ENCODE measurements around the gene ICA1.
A peak's percentile ranks its signal among the peaks of the same experiment; 100 is the strongest.

Gene ICA1

GRCh38 chr7:8160779-8161345, 101.1 kb downstream of the ICA1 start:
- DNase-seq (ENCODE audit: low read depth, low spot score) = no peak

- DNase-seq (ENCODE audit: low read depth, low spot score) = no peak
Measured at GRCh38 chr7:8160250-8160649, 101.7 kb downstream of the ICA1 start.

GRCh38 chr7:8159595-8159994, 102.4 kb downstream of the ICA1 start:
- no peak for DNase-seq (ENCODE audit: low read depth, low spot score)

GRCh38 chr7:8157296-8157695, 104.7 kb downstream of the ICA1 start:
- no peak for DNase-seq (ENCODE audit: low read depth, low spot score)

- no peak for DNase-seq (ENCODE audit: low read depth, low spot score)
Measured at GRCh38 chr7:8155836-8156235, 106.1 kb downstream of the ICA1 start.

- DNase-seq (ENCODE audit: low read depth, low spot score) = no peak
Measured at GRCh38 chr7:8154272-8154671, 107.7 kb downstream of the ICA1 start.

GRCh38 chr7:8152489-8153192, 109.3 kb downstream of the ICA1 start:
- DNase-seq (ENCODE audit: low read depth, low spot score) = no peak

- DNase-seq (ENCODE audit: low read depth, low spot score) = no peak
Measured at GRCh38 chr7:8151161-8151725, 110.7 kb downstream of the ICA1 start.

GRCh38 chr7:8149222-8149621, 112.7 kb downstream of the ICA1 start:
- no peak for DNase-seq (ENCODE audit: low read depth, low spot score)

GRCh38 chr7:8147760-8148463, 114.1 kb downstream of the ICA1 start:
- no peak for DNase-seq (ENCODE audit: low read depth, low spot score)

GRCh38 chr7:8146788-8147413, 115.1 kb downstream of the ICA1 start:
- no peak for DNase-seq (ENCODE audit: low read depth, low spot score)

GRCh38 chr7:8146106-8146787, 115.7 kb downstream of the ICA1 start:
- no peak for DNase-seq (ENCODE audit: low read depth, low spot score)

- DNase-seq (ENCODE audit: low read depth, low spot score) = no peak
Measured at GRCh38 chr7:8144856-8145255, 117.1 kb downstream of the ICA1 start.

GRCh38 chr7:8143151-8143874, 118.7 kb downstream of the ICA1 start:
- DNase-seq (ENCODE audit: low read depth, low spot score) = peak; percentile 15

- no peak for DNase-seq (ENCODE audit: low read depth, low spot score)
Measured at GRCh38 chr7:8142477-8142876, 119.5 kb downstream of the ICA1 start.

- DNase-seq (ENCODE audit: low read depth, low spot score) = no peak
Measured at GRCh38 chr7:8141070-8141469, 120.9 kb downstream of the ICA1 start.

GRCh38 chr7:8136051-8136730, 125.8 kb downstream of the ICA1 start:
- DNase-seq (ENCODE audit: low read depth, low spot score) = no peak

GRCh38 chr7:8135417-8135816, 126.5 kb downstream of the ICA1 start:
- DNase-seq (ENCODE audit: low read depth, low spot score) = no peak

GRCh38 chr7:8134089-8134733, 127.8 kb downstream of the ICA1 start:
- DNase-seq (ENCODE audit: low read depth, low spot score) = peak; percentile 64

Data from astrocyte of the hippocampus (primary cell).